RPMI7951 (cell line): ENCODE data around the gene HSPA2. TPM values are rescaled to one million over a fixed set of nuclear protein-coding genes. Genes with fewer than 3 reads are reported as not detected.

Source experiments
- DNase-seq: peaks from one replicate; pipeline ENCODE4 v3.0.0-alpha.2; 2012; ENCODE audit warnings: low read depth
- total RNA-seq: library from RNA; depleted of rRNA; stranded (reverse); fragments of >200 nt; shearing (Covaris generic); gene quantifications from 2 replicates; pipeline ENCODE4 v1.2.3, GENCODE V29; 2014; rRNA removed

The HSPA2 gene
- total RNA-seq: 10.0 and 11.2 TPM in 2 replicates

DNA sequence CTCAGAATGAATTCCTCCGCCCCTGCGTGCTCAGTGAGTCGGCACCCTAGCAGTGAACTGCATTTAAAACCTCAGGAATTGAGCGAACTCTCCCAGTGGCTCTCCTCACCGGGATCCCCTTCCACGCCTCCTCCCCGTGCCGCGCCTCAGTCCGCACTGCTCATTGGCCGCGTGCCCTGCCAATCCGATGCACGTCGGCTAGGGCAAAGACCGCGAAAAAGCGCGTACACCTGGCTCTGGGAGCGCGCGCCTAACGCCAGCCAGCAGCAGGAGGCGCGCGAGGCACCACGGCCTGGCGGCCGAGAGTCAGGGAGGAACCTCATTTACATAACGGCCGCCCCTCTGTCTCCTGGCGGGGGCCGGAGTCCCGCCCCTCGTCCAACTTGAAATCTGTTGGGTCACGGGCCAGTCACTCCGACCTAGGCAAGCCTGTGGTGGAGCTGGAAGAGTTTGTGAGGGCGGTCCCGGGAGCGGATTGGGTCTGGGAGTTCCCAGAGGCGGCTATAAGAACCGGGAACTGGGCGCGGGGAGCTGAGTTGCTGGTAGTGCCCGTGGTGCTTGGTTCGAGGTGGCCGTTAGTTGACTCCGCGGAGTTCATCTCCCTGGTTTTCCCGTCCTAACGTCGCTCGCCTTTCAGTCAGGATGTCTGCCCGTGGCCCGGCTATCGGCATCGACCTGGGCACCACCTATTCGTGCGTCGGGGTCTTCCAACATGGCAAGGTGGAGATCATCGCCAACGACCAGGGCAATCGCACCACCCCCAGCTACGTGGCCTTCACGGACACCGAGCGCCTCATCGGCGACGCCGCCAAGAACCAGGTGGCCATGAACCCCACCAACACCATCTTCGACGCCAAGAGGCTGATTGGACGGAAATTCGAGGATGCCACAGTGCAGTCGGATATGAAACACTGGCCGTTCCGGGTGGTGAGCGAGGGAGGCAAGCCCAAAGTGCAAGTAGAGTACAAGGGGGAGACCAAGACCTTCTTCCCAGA lies at the start of gene HSPA2:
Gene HSPA2, plus strand, starts transcription at position 534 of the 995 bp plus-strand sequence. Its CDS starts 109 bp downstream, at position 643.
- DNase-seq: peak; percentile 98

DNA sequence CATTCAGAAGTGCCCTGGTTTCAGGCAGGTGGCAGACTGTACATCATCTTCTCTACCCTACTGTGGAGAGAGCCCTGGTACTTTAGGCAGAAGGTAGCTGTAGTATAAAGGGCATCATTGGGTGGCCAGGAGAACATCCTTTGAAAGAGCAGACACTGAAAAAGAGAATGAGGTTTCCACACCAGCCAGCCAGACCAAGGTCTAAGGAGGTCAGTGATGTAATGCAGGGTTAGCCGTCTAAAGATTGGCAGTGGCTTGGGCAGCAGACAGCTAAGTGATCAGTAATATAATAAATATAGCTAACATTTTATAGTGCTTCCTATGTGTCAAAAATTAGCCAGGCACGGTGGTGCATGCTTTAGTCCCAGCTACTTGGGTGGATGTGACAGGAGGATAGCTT lies 48.9 kb upstream of the HSPA2 start:
- no peak for DNase-seq

- no peak for DNase-seq
These were observed 47.1 kb upstream of the HSPA2 start for GRCh38 chr14:64493455-64493854.

GRCh38 chr14:64495252-64495651 lies 45.3 kb upstream of the HSPA2 start:
- DNase-seq: no peak

GRCh38 chr14:64496764-64497163 lies 43.8 kb upstream of the HSPA2 start:
- no peak for DNase-seq

DNA sequence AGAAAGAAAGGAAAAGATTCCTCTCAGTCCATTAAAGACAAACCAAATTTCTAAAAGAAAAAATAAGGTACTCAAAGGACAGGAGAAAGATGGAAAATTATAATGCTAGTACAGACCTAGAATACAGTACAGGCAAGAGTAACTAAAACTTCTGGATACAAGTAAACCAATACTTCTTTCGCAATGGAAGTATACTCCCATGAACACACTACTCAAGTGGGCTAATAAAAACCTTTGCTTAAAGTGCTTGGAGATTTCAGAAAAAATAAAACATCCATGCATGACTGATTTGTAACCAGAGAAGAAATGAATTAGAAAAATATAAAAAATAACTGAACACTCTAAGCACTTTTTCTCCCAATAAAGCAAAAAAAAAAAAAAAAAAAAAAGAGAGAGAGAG lies 40.5 kb upstream of the HSPA2 start:
- no peak for DNase-seq

GRCh38 chr14:64501411-64502171 lies 39.0 kb upstream of the HSPA2 start:
- peak; percentile 88 for DNase-seq

DNA sequence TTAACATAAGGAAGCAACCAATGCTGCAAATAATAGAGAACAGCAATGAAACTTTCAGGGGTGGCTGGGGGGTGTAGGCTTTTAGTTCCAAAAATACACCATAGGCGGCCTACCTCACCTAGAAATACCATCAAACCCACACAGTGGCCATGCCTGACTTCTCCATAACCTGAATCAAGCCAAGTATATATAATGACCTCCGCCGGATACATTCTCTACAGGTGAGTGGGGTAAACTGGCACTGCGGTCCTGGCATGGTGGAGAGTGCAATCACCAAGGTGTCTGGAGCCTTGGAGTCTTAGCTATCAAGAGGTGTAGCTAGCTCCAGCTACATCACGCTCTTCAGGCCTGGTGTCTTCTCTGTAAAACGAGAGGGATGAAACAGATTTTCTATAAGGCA lies 38.1 kb upstream of the HSPA2 start:
- no peak for DNase-seq

DNA sequence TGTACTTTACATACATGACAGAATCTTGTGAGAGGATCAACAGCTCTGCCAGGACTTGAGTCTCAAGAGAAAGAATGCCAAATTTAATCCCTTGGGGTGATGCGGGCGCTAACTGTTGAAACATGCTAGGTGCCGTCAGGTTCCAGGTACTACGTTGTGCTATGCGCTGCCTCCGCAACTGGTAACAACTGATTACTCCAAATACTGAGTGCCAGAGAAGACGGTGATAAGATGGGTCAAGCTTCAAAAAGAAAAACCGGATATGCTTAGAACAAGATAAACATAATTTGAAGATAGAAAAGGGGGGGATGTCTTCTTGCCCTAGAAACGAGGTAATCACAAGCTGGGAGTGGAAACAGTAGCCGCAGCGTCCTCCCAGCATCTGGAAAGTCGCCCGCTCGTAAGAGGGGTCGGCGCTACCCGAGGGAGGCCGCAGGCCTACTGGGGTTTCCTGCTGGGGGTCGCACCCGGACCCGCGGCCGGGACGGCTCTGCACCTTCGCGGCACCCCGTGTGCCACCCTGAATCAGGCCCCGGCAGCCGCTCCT lies 37.6 kb upstream of the HSPA2 start:
- DNase-seq: no peak

DNA sequence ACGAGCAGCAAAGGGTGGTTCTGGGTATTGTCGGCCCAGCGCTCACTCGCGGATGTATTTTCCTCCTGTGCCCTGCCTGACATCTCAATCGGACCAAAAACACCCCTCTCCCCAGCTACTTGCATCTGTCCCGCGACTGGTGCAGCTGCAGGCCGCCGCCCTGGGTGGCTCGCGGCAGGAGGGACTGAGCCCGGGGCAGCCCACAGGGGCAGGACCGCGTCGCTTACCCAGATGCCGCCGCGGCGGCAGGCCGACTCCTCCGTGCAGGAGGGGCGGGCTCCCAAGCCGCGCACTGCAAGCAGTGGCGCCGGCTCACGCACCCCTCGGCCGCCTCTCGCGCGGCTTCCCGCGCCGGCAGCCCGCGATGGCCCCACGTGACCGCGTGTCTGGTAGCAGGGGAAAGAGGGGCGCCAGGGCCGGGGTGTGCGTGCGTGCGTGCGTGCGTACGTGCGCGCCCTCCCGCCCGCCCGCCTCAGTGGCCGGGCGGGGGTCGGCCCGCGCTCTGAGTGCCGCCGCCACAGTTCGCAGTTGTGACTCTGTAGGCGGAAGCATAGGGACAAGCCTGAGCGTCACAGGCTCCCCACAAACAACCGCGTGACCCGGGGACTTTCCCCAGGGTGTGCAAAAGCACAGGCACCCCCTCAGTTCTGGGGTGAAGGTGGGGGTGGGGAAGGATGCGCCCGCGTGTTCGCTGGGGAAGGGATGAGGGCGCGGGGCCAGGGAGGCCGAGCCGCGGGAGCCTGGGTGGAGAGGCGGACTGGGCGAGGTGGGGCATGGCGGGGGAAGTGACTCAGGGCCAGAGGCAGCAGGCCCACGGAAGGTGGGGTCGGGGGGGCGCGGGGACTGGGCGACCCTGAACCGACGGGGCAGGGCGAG lies 36.9 kb upstream of the HSPA2 start, which contains the start of gene ZBTB25:
Gene ZBTB25, minus strand, starts transcription at position 405 of the 876 bp plus-strand sequence. CDS start 13,305 bp downstream, outside the sequence.
- peak; percentile 92 for DNase-seq

- peak; percentile 86 for DNase-seq
These were observed 36.1 kb upstream of the HSPA2 start, which contains the start of gene ZBTB1 for GRCh38 chr14:64504310-64504896. Gene ZBTB1 (plus strand): TSS chr14:64504770. CDS start chr14:64521505, 16,735 bp downstream.

DNA sequence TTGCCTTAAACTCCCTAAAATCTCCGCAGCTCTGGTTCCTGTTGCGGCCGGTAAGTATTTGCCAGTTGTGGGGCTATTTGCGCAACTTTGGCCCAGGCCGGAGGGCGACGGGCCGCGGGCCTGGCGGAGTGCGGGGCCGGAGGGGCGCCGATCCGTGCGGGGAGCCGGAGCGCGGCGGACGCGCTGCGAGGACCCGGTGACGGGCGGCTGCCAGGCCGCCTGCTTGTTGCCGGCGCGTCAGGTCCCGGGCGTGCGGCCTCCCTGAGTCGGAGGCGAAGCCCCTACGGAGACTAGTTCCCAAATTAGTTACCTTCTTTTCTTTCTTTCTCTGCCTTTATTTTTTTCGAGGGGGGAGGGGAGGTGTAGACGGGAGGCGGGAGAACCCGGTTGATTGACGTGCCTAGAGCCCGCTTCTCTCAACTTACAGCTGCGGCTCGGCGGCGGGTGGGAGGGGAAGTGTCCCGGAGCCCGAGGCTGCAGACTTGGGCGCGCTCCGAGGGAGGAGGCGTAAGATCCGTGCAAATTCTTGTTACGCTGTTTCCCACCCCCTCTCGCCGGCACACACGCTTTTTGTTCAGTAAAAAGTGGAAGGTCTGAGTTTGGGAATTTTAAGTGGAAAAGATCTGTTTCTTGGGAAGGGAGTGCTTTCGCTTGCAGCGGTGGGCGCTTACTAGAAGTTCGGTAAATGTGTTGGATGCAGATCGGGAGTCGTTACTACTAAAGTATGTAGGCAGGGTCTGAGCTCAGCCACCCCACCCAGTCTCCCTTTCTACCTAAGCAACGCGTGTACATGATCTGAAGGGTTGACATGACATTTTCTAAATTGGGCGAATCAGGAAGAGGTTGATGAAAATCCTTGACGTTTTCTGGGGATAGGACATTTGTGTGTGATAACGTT lies 35.4 kb upstream of the HSPA2 start:
- peak; percentile 88 for DNase-seq

DNA sequence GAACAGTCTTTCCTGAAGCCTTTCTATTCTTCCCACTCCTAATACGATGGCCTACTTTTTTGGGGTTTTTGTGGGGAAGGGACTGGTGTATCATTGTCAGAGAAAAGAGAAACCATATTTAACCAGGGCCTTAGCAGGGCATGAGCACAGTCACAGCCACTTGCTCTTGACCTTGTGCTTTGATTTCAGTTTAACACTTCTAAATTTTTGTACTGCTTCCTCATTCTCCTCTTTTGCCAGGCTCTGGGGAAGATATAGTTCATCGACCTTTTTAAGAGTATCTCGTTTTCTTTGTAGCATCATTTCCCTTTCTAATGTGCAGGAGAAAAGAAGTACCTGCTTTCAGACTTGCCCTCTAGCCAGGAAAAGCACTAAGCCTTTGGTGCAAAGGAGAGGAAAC lies 33.8 kb upstream of the HSPA2 start:
- DNase-seq: no peak

GRCh38 chr14:64507376-64508156 lies 33.0 kb upstream of the HSPA2 start:
- no peak for DNase-seq

- DNase-seq: no peak
These were observed 32.2 kb upstream of the HSPA2 start for GRCh38 chr14:64508215-64508776.

- no peak for DNase-seq
These were observed 31.5 kb upstream of the HSPA2 start for GRCh38 chr14:64509036-64509435.

GRCh38 chr14:64510825-64511671 lies 29.5 kb upstream of the HSPA2 start:
- DNase-seq: peak; percentile 61
